Activated T-cell treated with anti-CD3 and anti-CD28 coated beads, Interleukin-2, amount 50 U/mL, for 1 hour (primary cell): ENCODE data around the gene PAQR4.

Experiments
- DNase-seq: peaks from one replicate; pipeline ENCODE4 v3.0.0-alpha.2; 2020

Gene PAQR4

DNA sequence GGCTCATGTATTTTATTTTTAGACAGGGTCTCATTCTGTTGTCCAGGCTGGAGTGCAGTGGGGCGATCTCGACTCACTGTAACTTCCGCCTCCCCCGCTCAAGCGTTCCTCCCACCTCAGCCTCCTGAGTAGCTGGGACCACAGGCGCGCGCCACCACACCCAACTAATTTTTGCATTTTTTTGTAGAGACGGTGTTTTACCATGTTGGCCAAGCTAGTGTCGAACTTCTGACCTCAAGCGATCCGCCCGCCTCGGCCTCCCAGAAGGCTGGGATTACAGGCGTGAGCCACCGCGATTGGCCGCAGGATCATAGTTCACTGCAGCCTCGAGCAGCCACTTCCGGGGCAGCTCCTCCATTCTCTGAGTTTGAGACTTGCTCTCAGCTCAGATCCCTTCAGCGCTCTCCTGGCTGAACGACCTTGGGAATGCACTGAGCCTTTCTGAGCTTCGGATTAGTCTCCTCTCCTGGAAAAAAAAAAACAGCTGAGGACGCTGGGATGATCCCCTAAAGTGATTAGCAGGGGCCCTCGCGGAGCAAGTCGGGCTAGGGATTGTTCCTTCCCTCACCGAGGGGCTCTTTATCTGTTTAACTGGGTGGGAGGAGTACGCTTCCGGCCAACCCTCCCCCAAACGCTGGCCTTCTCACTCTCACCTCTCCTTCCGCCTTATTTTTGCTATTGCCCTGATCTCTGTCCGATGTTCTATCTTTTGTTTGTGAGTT, 12.2 kb downstream of the PAQR4 start:
- DNase-seq = no peak

GRCh38 chr16:2981899-2982250, 12.7 kb downstream of the PAQR4 start:
- DNase-seq = no peak

DNA sequence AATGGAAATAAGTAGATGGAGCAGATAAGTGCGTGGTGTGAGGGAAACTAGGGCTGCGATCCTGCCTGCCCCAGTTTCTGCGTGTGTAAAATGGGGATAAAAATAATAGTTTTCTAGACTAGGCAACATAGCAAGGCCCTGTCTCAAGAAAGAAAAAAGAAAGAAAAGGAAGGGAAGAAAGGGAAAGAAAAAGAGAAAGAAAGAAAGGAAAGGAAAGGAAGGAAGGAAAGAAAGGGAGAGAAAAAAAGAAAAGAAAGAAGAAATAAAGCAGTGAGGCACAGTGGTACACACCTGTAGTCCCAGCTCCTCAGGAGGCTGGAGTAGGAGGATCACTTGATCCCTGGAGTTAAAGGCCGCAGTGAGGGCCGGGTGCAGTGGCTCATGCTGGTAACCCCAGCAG, 13.3 kb downstream of the PAQR4 start:
- DNase-seq = no peak

GRCh38 chr16:2983706-2984136, 14.6 kb downstream of the PAQR4 start:
- peak; percentile 78 for DNase-seq

DNA sequence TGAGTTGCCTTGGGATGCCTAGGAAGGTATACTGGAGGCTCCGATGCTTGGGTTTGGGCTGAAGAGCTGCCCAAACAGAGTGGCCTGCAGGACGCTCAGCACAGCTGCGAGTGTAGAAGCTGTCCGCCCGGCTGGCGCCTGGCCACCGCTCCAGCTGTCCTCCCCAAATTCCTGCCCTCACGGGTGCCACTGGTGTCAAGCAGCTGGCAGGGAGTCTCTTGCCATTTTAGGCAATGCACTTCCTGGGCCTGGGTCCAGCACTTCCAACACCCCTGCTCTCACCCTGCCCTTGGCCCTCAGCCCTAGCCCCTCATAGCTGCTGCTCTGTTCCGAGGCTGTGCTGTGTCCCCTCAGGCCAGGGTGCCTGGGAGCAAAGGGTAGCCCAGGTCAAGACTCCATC, 16.3 kb downstream of the PAQR4 start:
- no peak for DNase-seq

DNA sequence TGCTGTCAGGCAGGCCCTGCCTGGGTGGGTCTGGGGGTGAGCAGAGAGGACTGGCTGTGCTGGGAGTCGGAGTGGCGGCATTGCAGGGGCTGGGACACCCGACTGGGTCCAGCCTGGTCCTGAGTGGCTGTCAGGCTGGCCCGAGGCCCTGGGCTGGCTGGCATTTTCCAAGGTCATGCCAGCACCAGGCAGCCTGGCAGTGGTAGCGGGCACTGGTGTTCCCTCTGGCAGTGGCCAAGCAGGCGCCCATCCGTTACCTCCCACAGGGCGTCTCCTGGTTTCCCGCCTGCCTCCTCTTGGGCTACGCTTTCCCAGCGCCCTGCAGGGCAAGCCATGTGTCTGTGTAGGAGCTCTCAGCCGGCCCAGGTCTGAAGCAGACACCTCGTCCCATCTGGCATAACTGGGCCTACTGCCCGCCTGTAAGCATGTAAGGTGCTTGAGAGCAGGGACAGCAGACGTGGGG, 16.8 kb downstream of the PAQR4 start:
- no peak for DNase-seq

DNA sequence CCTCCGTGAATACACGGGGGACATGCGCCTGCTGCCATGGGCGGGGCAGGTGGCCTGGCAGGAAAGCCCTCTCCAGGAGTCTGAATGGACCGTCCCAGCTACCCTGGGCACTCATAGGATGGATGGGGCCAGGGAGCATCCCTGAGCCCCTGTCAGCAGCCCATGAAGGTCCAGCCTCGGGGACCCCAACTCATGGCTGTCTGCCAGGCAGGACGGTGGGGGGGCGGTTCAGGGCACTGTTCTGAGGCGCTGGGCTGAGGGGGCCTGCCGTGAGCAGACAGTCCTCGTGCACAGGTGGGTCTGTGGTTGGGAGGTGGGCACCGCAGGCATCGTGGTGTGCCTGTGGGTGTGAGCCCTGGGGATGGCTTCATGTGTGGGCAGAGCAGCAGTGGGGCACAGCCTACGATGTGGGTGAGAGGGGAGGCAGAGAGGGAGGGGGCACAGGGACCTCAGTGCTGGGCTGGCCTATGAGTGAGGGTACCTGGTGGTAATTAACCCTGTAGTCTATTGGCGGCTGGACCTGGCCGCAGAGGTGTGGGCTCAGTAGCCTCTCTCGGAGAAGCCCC, 17.6 kb downstream of the PAQR4 start:
- DNase-seq = no peak

- DNase-seq = no peak
Observed at GRCh38 chr16:2987286-2987685, 18.1 kb downstream of the PAQR4 start.

- no peak for DNase-seq
Observed at GRCh38 chr16:2987833-2988232, 18.7 kb downstream of the PAQR4 start.

DNA sequence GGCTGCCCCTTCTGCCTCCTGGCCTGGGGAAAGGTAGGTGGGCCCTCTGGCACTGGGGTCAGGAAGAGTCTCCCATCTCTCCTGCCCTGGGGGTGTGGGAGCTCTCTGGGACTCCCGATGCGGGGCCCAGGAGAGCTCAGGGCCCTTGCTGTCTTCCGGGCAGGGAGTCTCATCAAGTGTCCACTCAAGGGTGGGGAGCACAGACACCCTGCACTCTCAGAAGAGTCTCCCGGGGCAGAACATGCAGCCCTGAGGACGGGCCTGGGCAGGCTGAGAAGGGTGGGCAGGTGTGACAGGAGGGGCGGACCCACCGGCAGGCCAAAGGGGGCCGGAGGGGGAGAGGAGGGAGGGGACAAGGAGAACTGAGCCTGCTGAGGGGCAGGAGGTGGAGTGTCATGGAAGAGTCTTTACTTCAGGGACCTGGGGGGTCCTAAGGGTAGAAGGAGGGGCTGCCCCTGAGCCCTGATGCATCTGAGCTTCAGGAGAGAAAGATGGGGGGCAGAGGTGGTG, 19.5 kb downstream of the PAQR4 start:
- DNase-seq = no peak

DNA sequence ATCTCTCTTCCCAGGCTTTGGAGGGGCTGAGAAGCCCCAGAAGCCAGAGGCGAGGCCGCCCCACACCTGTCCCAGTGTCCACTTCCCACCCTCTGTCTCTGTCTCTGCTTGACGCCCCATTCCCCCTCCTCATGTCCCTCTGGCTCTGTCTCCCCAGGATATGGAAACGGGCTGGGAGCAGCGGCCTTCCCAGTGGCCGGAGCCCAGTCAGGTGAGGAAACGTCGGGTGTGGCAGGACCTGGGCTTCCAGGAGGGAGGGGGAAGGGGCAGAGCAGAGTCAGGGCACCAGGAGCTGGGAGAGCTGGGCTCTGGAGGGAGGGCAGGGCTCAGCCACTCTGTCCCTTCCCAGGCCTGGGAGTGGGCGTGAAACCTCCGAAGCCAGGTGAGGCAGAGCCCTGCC, 21.7 kb downstream of the PAQR4 start:
- no peak for DNase-seq

- no peak for DNase-seq
Observed at GRCh38 chr16:2991566-2992261, 22.6 kb downstream of the PAQR4 start.

GRCh38 chr16:2992383-2993081, 23.4 kb downstream of the PAQR4 start:
- DNase-seq = no peak

DNA sequence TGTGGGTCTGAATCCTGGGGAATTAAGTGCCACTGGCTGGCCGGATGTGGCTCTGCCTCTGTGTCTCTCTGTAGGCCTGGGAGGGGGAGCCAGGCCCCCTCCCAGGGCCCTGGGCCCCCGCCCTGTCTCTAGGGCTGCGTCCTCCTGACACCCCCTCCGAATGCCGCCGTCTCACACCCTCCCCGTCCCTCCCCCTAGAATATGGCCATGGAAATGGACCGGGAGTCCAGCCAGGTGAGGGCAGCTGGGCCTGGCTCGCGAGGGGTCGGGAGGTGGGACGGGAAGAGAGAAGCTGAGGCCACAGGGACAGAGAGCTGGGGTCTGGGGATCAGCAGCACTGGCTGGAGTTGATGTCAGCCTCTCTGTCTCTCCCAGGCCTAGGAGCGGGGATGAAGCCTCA, 27.1 kb downstream of the PAQR4 start:
- DNase-seq = no peak

GRCh38 chr16:2999929-3000328, 30.8 kb downstream of the PAQR4 start:
- no peak for DNase-seq

DNA sequence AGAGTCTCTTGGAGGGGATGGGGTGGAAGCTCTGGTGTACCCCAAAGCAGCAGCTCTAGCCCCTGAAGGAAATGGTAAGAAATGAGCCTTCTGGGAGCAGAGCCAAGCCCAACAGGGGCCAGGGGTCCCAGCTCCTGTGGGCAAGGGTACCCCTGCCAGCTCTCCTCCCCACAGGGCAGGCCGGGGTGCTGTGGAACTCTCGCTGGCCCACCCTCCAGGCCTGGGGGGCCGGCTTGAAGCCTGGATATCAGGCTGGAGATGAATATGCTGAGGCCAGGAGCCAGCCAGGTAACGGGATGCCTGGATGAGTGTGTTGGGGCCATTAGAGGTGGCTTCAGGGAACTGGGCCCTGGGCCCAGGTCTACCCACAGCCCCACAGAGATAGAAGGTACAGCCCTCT, 31.4 kb downstream of the PAQR4 start:
- no peak for DNase-seq

GRCh38 chr16:3001316-3001715, 32.2 kb downstream of the PAQR4 start:
- DNase-seq = no peak

GRCh38 chr16:3003582-3004270, 34.6 kb downstream of the PAQR4 start:
- peak; percentile 93 for DNase-seq

- no peak for DNase-seq
Observed at GRCh38 chr16:3004319-3004718, 35.2 kb downstream of the PAQR4 start.

- no peak for DNase-seq
Observed at GRCh38 chr16:3004781-3005284, 35.7 kb downstream of the PAQR4 start.

GRCh38 chr16:3007059-3007956, 38.2 kb downstream of the PAQR4 start:
- DNase-seq = no peak
